Neuronal stem cell (in vitro differentiated cells): Measurements from ENCODE around the gene PHF5A.

Experiments used
- DNase-seq: peaks from one replicate; pipeline ENCODE4 v3.0.0-alpha.2; 2013; ENCODE audit warnings: low spot score
- H2AFZ ChIP-seq: one replicate; pipeline ENCODE4 v1.6.1; 2013; ENCODE audit warnings: mild to moderate bottlenecking, low read length, inconsistent platforms
- H2AK5ac ChIP-seq: 2 replicates; pipeline ENCODE4 v1.6.1; 2013; ENCODE audit warnings: low read depth, mild to moderate bottlenecking, inconsistent platforms, low read length, moderate library complexity, mixed read lengths
- H2BK120ac ChIP-seq: 2 replicates; pipeline ENCODE4 v1.6.1; 2013; ENCODE audit warnings: low read depth, mild to moderate bottlenecking, inconsistent platforms, low read length, moderate library complexity, mixed read lengths
- H2BK12ac ChIP-seq: one replicate; pipeline ENCODE4 v1.6.1; 2013; ENCODE audit warnings: low read length, inconsistent platforms
- H2BK15ac ChIP-seq: 2 replicates; pipeline ENCODE4 v1.6.1; 2013; ENCODE audit warnings: mild to moderate bottlenecking, low read length, inconsistent platforms, mixed read lengths
- H2BK5ac ChIP-seq: one replicate; pipeline ENCODE4 v1.6.1; 2013; ENCODE audit warnings: inconsistent platforms, mild to moderate bottlenecking, low read length, moderate library complexity
- H3K14ac ChIP-seq: one replicate; pipeline ENCODE4 v1.6.1; 2013; ENCODE audit warnings: low read length, inconsistent platforms
- H3K18ac ChIP-seq: 2 replicates; pipeline ENCODE4 v1.6.1; 2013; ENCODE audit warnings: low read length, inconsistent platforms
- H3K23ac ChIP-seq: 2 replicates; pipeline ENCODE4 v1.6.1; 2013; ENCODE audit warnings: low read depth, mild to moderate bottlenecking, mixed read lengths, low read length, inconsistent platforms; ENCODE audit not compliant: poor library complexity
- H3K27ac ChIP-seq: replicated peaks from 3 replicates; pipeline ENCODE4 v1.5.1; 2013; ENCODE audit warnings: low read length, inconsistent platforms
- H3K27me3 ChIP-seq, 3 experiments: 2 replicates each; pipeline ENCODE4 v1.6.1; 2013; ENCODE audit warnings: low read length in 3 of 3, mild to moderate bottlenecking in 2 of 3, inconsistent platforms in 1 of 3, low read depth in 1 of 3, mixed read lengths in 1 of 3, moderate library complexity in 1 of 3; ENCODE audit not compliant: control insufficient read depth in 3 of 3, insufficient read depth in 3 of 3
- H3K36me3 ChIP-seq, 2 donors: replicated peaks in 1 of 2; 2 replicates each; pipeline ENCODE4 v1.6.1; 2013; ENCODE audit warnings: low read length in 2 of 2; ENCODE audit not compliant: control insufficient read depth in 2 of 2, insufficient read depth in 2 of 2
- H3K4ac ChIP-seq: 2 replicates; pipeline ENCODE4 v1.6.1; 2013; ENCODE audit warnings: inconsistent platforms, mild to moderate bottlenecking, low read length, moderate library complexity
- H3K4me1 ChIP-seq, 2 donors: 1 replicate in 1 of 2; 2 replicates in 1 of 2; pipeline ENCODE4 v1.6.1; 2013; ENCODE audit warnings: low read length in 2 of 2, low read depth in 1 of 2; ENCODE audit not compliant: control insufficient read depth in 2 of 2, insufficient read depth in 1 of 2
- H3K4me2 ChIP-seq: one replicate; pipeline ENCODE4 v1.6.1; 2013; ENCODE audit warnings: mild to moderate bottlenecking, low read length, inconsistent platforms; ENCODE audit not compliant: insufficient read depth, poor library complexity, severe bottlenecking
- H3K4me3 ChIP-seq, 2 donors: 2 replicates each; pipeline ENCODE4 v1.5.1; 2013; ENCODE audit warnings: low read length in 2 of 2, mild to moderate bottlenecking in 2 of 2, inconsistent platforms in 1 of 2, moderate library complexity in 1 of 2
- H3K79me1 ChIP-seq: one replicate; pipeline ENCODE4 v1.6.1; 2013; ENCODE audit warnings: low read depth, mild to moderate bottlenecking, inconsistent platforms, low read length, moderate library complexity
- H3K9ac ChIP-seq: one replicate; pipeline ENCODE4 v1.6.1; 2013; ENCODE audit warnings: mild to moderate bottlenecking, low read depth, low read length, inconsistent platforms; ENCODE audit not compliant: poor library complexity
- H3K9me3 ChIP-seq, 2 donors: replicated peaks in 1 of 2; 2 replicates each; pipeline versions ENCODE3 to v1.6.1; 2013; ENCODE audit warnings: low read length in 2 of 2, mild to moderate bottlenecking in 2 of 2, inconsistent platforms in 1 of 2, low read depth in 1 of 2, mixed read lengths in 1 of 2, moderate library complexity in 1 of 2; ENCODE audit not compliant: control insufficient read depth in 2 of 2, insufficient read depth in 1 of 2
- H4K8ac ChIP-seq: one replicate; pipeline ENCODE4 v1.6.1; 2013; ENCODE audit warnings: low read depth, mild to moderate bottlenecking, inconsistent platforms, low read length, moderate library complexity
- H4K91ac ChIP-seq: one replicate; pipeline ENCODE4 v1.6.1; 2013; ENCODE audit warnings: low read length, low read depth, mild to moderate bottlenecking, inconsistent platforms; ENCODE audit not compliant: poor library complexity
- WGBS, 2 donors: extraction: QIAGEN DNeasy Blood & Tissue Kit; methylation state at CpG; one replicate each; pipeline ENCODE4 v1.1.7; 2013; ENCODE audit warnings: missing lambda C conversion rate in 2 of 2, mixed read lengths in 1 of 2; ENCODE audit not compliant: insufficient read length in 2 of 2, insufficient replicate concordance in 1 of 2; ENCODE audit errors: extremely low coverage in 2 of 2; 5-methylcytosine and 5-hydroxymethylcytosine counted together

PHF5A gene

DNA sequence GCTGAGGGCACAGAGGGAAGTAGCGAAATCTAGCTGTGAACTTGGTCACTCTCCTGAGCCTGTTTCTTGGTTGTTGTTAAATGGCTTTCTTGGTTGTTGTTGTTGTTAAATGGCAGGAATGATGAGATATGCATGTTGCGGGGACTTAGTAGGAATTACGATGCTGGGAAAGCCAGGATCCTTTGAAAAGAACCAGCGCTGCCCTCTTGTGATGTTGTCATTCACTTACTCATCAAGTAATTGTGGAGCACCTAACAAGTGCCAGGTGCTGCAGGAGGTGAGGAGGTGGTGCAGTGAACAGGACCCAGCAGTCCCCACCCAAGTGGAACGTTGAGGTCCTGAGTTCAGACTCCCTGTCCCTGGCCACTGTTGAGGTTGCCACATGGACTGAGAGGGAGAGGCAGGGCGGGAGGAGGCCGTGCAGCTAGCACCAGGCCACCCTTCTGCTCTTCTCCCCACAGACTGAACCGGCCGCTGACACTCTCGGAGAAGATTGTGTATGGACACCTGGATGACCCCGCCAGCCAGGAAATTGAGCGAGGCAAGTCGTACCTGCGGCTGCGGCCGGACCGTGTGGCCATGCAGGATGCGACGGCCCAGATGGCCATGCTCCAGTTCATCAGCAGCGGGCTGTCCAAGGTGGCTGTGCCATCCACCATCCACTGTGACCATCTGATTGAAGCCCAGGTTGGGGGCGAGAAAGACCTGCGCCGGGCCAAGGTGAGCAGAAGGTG is 39.0 kb upstream of the PHF5A start:
- Histone ChIP-seq H2BK15ac (peak overlapping the region; percentile 81), H3K36me3 (peaks cover 20 to 72% of the 10 kb centered on the region in 2 donors), H4K8ac (peak overlapping the region; percentile 17), H3K23ac (peak overlapping the region; percentile 89), H3K9ac (no peak overlapping the region), H3K79me1 (no peaks in the 10 kb centered on the region), H2BK12ac (no peak overlapping the region), H2AK5ac (peak overlapping the region; percentile 83), H3K14ac (no peak overlapping the region), H4K91ac (no peak overlapping the region), H3K27me3 (no peaks in the 10 kb centered on the region), H2AFZ (no peak overlapping the region), H3K4me3 (no peak overlapping the region), H3K18ac (peak overlapping the region; percentile 17), H2BK120ac (no peak overlapping the region), H2BK5ac (peak overlapping the region; percentile 24), H3K4me1 (peaks cover 0 to 8% of the 10 kb centered on the region in 2 donors), H3K9me3 (no peaks in the 10 kb centered on the region), H3K4me2 (no peak overlapping the region), H3K27ac (no peak overlapping the region), H3K4ac (no peak overlapping the region)
- no peak for DNase-seq
- no CpG with 5 or more reads among the region's 23 CpGs for WGBS, 2 donors

DNA sequence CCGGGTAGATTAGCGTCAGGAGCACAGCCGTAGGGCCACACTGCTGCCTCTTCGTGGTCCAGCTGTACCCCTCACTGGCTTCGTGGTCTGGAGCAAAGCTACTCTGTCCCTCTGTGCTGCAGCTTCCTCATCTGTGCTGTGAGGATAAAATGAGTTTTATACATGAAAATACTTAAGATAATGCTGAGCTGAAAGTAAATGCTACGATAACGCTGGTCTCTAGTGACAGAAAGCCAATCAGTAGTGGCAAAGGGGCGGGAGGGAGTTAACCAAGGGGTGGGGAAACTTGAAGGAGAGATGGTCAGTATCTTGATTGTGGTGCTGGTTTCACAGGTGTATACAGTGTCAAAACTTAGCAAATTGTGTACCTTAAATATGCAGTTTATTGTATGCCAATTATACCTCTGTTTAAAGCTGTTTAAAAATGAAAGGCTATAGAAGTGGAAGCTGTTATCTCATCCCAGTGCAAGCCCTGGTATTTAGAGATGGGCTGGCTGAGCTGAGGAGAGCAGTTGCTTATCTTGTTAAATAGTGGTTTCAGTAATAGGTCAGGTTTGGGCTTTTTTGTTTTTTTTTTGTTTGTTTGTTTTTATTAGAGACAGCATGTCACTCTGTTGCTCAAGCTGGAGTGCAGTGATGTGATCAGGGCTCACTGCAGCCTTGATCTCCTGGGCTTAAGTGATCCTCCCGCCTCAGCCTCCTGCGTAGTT is 37.2 kb upstream of the PHF5A start:
- H3K9ac ChIP-seq = no peak overlapping the region
- H2BK15ac ChIP-seq = no peak overlapping the region
- no peak for DNase-seq
- no peak overlapping the region for H3K23ac ChIP-seq
- H4K91ac ChIP-seq = no peak overlapping the region
- H2BK12ac ChIP-seq = no peak overlapping the region
- no peak overlapping the region for H2AK5ac ChIP-seq
- H2BK120ac ChIP-seq = no peak overlapping the region
- H3K36me3 ChIP-seq = peaks cover 23 to 77% of the 10 kb centered on the region in 2 donors
- H2AFZ ChIP-seq = no peak overlapping the region
- H3K4ac ChIP-seq = no peak overlapping the region
- H3K79me1 ChIP-seq = no peaks in the 10 kb centered on the region
- no peak overlapping the region for H3K4me3 ChIP-seq
- no peak overlapping the region for H3K4me2 ChIP-seq
- H3K27ac ChIP-seq = no peak overlapping the region
- no CpG with 5 or more reads among the region's 10 CpGs for WGBS, 2 donors
- no peak overlapping the region for H3K18ac ChIP-seq
- H3K27me3 ChIP-seq = no peaks in the 10 kb centered on the region
- no peaks in the 10 kb centered on the region for H3K9me3 ChIP-seq
- H3K4me1 ChIP-seq = peaks cover 0 to 4% of the 10 kb centered on the region in 2 donors
- H3K14ac ChIP-seq = no peak overlapping the region
- H4K8ac ChIP-seq = no peak overlapping the region
- H2BK5ac ChIP-seq = no peak overlapping the region

DNA sequence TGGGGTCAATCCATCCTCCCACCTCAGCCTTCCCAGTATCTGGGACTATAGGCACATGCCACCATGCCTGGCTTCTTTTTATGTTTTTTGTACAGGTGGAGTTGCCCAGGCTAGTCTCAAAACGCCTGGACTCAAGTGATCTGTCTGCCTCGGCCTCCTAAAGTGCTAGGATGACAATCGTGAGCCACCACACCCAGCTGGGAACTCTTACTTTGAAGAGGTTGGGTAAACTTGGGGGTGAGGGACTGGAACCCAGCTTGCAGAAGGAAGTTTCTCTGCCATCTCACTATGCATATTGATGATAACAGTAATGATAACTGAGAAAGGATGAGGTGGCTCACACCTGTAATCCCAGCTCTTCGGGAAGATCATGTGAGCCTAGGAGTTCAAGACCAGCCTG is 36.3 kb upstream of the PHF5A start:
- H3K4ac ChIP-seq = no peak overlapping the region
- H2BK120ac ChIP-seq = no peak overlapping the region
- H3K4me2 ChIP-seq = no peak overlapping the region
- no peak overlapping the region for H4K91ac ChIP-seq
- DNase-seq = no peak
- H3K36me3 ChIP-seq = peaks cover 25 to 73% of the 10 kb centered on the region in 2 donors
- no peak overlapping the region for H2AK5ac ChIP-seq
- H2BK5ac ChIP-seq = no peak overlapping the region
- H3K14ac ChIP-seq = no peak overlapping the region
- H3K18ac ChIP-seq = no peak overlapping the region
- H3K4me1 ChIP-seq = peaks cover 0 to 4% of the 10 kb centered on the region in 2 donors
- no peak overlapping the region for H3K23ac ChIP-seq
- H3K27ac ChIP-seq = no peak overlapping the region
- no peak overlapping the region for H2BK15ac ChIP-seq
- no peak overlapping the region for H3K9ac ChIP-seq
- H3K79me1 ChIP-seq = no peaks in the 10 kb centered on the region
- H4K8ac ChIP-seq = no peak overlapping the region
- H3K27me3 ChIP-seq = no peaks in the 10 kb centered on the region
- no peak overlapping the region for H2BK12ac ChIP-seq
- H3K9me3 ChIP-seq = no peaks in the 10 kb centered on the region
- no peak overlapping the region for H2AFZ ChIP-seq
- WGBS, 2 donors = no CpG with 5 or more reads among the region's 4 CpGs
- H3K4me3 ChIP-seq = no peak overlapping the region

DNA sequence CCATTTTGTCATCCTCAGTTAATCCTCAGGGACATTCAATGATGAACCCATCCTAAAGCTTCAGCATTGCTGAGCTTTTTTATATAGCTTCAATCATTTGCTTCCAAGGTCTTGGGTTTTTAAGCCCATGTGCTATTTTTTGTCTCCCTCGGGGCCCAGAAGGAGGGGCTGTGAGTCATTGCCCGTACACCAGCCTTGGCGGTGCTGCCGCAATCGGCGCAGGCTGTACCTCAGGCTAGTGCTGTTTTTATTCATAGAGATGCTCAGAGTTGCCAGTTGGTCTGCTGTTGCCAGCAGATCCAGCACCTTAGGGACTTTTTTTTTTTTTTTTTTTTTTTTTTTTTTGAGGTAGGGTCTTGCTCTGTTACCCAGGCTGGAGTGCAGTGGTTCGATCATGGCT is 35.9 kb upstream of the PHF5A start:
- H3K14ac ChIP-seq = no peak overlapping the region
- no peak overlapping the region for H3K23ac ChIP-seq
- no peak overlapping the region for H4K91ac ChIP-seq
- no peak overlapping the region for H3K4me3 ChIP-seq
- no peak overlapping the region for H3K4ac ChIP-seq
- no peak overlapping the region for H3K4me2 ChIP-seq
- no CpG with 5 or more reads among the region's 7 CpGs for WGBS, 2 donors
- DNase-seq = no peak
- H3K36me3 ChIP-seq = peaks cover 28 to 75% of the 10 kb centered on the region in 2 donors
- H2AFZ ChIP-seq = no peak overlapping the region
- H3K9me3 ChIP-seq = no peaks in the 10 kb centered on the region
- H3K27me3 ChIP-seq = no peaks in the 10 kb centered on the region
- no peak overlapping the region for H4K8ac ChIP-seq
- H3K18ac ChIP-seq = no peak overlapping the region
- peaks cover 0 to 4% of the 10 kb centered on the region in 2 donors for H3K4me1 ChIP-seq
- peaks cover 2% of the 10 kb centered on the region for H3K79me1 ChIP-seq
- H2BK120ac ChIP-seq = no peak overlapping the region
- no peak overlapping the region for H3K27ac ChIP-seq
- H2AK5ac ChIP-seq = no peak overlapping the region
- H2BK15ac ChIP-seq = no peak overlapping the region
- no peak overlapping the region for H2BK5ac ChIP-seq
- no peak overlapping the region for H3K9ac ChIP-seq
- no peak overlapping the region for H2BK12ac ChIP-seq
